Cerebellar cortex (tissue), 1 donor: Measurements from ENCODE around the gene TOP1.
A peak's percentile ranks its signal among the peaks of the same experiment; 100 is the strongest.
"Not testable (repeated sequence)": the region's sequence is repeated elsewhere in the genome, so short reads cannot be mapped to it uniquely, and the experiment has no call there.

Experiments used
- DNase-seq: peaks from one replicate; pipeline ENCODE4 v3.0.0-alpha.2; 2015; ENCODE audit warnings: low spot score

Gene TOP1

DNA sequence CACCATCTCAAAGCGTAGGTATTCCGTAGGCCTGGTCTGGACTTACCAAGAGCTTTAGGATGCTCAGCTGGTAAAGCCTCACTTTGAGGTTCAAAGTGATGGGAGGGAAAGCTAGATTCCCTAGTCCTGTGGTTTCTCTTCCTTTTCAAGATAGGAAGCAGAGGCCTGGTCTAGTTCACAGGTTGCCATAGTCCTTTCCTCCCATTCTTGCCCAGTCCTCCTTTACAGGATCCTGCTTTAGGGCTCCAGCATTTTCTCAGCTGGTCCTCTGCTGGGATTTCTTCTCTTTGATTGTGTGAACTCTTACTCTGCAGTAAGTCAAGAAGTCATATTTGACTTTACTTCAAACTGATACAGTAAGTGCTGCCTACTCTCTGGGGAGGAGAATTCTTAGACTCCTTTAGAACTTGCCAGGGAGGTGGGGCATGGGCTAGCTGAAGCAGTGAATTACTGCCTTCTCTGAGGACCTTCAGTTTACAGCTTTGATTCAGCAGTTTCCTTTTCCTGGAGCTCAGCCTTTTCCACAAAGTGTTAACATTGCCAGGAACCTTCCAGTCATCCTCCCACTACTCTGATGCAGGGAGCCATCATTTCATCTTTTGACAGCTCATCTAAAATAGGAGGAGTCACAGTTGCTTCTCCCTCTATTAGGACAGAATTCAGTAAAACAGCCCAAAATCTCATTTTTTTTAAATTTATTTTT lies 65.9 kb downstream of the TOP1 start:
- DNase-seq: peak; percentile 18

GRCh38 chr20:41095110-41095969 lies 66.7 kb downstream of the TOP1 start:
- peak; percentile 74 for DNase-seq

DNA sequence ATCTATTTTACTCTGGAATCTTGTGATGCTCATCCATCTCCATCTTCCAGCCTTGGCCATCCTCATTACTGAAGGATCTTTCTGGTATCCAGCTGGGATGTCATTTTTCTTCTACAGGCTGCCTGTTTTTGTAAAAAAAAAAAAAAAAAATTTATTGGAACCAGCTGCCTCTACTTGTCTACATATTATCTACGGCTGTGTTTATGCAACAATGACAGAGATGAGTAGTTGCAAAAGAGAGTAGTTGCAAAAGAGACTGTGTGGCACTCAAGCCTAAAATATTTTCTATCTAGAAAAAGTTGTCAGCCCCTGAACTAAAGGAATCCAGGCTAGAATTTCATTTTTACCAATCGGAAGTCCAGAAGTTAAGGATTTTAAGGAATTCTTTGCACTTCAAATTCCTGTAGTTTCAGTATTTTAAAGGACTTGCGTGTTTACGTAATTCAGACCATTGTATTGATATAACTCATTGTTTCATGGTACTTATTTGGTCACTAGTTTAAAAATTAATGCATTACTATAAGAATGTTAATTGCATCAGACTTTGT lies 70.2 kb downstream of the TOP1 start:
- no peak for DNase-seq

DNA sequence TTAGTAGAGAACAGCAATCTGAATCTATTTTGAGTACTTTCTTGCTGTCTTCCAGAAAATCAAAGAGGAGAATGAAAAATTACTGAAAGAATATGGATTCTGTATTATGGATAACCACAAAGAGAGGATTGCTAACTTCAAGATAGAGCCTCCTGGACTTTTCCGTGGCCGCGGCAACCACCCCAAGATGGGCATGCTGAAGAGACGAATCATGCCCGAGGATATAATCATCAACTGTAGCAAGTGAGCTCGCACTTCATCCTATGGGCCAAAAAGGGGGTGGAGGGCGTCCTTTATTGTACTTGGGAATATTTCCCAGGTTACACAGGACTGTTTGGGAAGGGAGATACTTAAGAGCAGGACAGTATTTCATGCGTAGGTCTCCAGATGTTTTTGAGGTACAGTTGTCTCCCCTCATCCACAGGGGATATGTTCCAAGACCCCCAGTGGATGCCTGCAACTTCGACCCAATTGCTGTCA lies 71.4 kb downstream of the TOP1 start:
- no peak for DNase-seq

- DNase-seq: no peak
These were observed 73.0 kb downstream of the TOP1 start for GRCh38 chr20:41101660-41102059.

DNA sequence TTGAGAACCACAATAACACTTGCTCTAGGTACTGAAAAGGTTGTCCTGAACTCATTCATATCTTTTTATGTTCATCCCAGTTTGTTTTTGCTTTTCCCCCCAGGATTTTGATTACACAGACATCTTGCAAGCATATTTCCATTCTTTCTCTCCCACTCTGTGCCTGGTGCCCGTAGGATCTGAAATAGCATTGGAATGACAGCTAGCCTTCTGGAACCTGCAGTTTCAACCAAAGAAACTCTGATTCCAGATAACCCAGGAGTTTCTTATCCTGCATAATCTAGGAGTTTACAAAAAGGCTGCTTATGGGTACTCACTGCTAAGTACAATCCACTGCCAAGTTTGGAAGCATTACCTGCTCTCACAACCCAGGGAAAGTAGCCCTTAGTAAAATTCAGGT lies 79.9 kb downstream of the TOP1 start:
- DNase-seq: no peak

DNA sequence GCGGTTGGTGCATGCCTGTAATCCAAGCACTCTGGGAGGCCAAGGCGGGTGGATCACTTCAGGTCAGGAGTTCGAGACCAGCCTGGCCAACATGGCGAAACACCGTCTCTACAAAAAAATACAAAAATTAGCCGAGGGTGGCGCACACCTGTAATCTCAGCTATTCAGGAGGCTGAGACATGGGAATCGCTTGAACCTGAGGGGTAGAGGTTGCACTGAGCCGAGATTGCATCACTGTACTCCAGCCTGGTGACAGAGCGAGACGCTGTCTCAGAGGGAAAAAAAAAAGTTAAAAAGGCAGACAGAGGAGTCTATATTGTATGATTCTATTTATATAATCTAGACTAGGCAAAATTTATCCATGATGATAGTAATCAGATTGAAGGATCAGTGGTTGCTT lies 81.4 kb downstream of the TOP1 start:
- DNase-seq: no peak

GRCh38 chr20:41110930-41111577 lies 82.4 kb downstream of the TOP1 start:
- no peak for DNase-seq

GRCh38 chr20:41111578-41111951 lies 82.9 kb downstream of the TOP1 start:
- no peak for DNase-seq

DNA sequence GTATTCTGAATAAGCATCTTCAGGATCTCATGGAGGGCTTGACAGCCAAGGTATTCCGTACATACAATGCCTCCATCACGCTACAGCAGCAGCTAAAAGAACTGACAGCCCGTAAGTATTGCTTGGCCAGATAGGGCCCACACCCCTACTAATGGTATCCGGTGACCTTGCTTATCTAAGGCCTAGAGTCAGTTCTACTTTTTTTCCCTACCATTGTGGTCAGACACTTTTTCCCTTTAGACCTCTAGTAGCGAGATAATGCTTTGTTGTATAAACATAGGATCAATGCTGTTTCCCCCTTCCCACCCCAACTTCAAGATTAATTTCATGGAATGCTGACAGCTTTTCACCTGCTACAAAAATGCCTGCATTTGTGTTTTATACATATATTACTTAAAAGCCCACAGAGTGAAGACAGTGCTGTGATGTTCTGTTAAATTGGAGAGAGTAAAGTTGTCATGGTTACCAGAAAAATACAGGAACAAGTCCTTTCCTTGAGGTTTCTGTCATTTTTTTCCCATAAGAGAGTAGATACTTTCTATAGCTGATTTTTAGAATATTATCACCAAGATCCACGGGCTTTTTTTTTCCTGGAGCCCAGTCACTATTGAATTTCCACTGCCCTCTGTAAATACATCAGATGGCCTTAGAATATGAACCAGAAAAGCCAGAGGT lies 87.8 kb downstream of the TOP1 start:
- no peak for DNase-seq

DNA sequence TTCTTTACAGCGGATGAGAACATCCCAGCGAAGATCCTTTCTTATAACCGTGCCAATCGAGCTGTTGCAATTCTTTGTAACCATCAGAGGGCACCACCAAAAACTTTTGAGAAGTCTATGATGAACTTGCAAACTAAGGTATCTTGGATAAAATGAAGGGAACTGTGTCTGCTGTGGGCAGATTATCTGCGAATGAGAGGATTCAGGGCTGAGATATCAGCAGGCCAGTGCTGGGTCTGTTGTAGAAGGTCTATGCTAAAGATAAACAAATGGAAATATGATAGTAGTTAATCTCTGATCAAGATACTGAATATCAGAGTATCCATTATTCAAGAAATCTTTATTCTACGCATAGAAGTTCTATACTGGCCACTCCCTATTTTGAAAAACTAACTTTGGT lies 89.5 kb downstream of the TOP1 start:
- not testable (repeated sequence) for DNase-seq

GRCh38 chr20:41118632-41119031 lies 90.0 kb downstream of the TOP1 start:
- no peak for DNase-seq

- DNase-seq: no peak
These were observed 91.3 kb downstream of the TOP1 start for GRCh38 chr20:41119614-41120561.

- no peak for DNase-seq
These were observed 92.8 kb downstream of the TOP1 start for GRCh38 chr20:41121399-41121798.

- no peak for DNase-seq
These were observed 95.0 kb downstream of the TOP1 start for GRCh38 chr20:41123631-41124030.

DNA sequence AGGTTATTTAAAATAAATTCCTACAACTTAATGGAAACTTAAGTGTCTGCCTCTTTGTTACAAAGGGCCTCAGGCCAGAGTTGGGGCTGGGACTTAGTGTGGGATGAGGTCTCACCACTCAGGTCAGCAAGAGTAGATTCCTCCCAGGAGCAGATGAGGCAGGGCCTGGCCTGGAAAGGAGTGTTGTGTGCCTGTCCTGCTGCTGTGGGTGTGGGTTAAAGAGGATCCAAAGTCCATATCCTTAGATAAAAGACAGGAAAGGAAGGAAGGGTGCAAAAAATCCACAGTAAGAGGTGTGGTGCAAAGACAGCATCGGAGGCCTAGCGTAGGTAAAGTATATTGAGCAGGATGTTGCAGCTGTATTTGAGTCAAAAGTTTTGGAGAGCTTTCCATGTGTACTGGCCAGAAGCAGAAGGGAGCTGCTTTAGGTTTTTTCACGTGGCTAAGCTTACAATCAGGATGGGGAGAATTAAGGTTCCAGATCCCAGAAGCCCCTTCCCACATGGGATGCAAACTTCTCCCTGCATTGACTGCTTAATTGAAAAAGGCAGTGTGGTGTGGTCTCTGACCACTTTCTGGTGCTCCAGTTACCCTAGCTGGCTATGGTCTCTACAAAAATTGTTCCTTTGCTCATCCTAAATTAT lies 96.0 kb downstream of the TOP1 start:
- DNase-seq: no peak

GRCh38 chr20:41125530-41126457 lies 97.2 kb downstream of the TOP1 start:
- no peak for DNase-seq

GRCh38 chr20:41126719-41127118 lies 98.1 kb downstream of the TOP1 start:
- DNase-seq: no peak

DNA sequence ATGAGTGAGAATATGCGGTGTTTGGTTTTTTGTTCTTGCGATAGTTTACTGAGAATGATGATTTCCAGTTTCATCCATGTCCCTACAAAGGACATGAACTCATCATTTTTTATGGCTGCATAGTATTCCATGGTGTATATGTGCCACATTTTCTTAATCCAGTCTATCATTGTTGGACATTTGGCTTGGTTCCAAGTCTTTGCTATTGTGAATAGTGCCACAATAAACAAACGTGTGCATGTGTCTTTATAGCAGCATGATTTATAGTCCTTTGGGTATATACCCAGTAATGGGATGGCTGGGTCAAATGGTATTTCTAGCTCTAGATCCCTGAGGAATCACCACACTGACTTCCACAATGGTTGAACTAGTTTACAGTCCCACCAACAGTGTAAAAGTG lies 99.7 kb downstream of the TOP1 start:
- not testable (repeated sequence) for DNase-seq
